KMS-11 (cell line): Measurements from ENCODE around the gene TSPAN7.

ENCODE experiments used
- H2AFZ ChIP-seq: fragments of 200-600 bp; sonication (generic); 2 replicates; pipeline ENCODE4 v1.6.1; 2016; ENCODE audit warnings: antibody characterized with exemption, mixed run types, low read depth
- H3K27ac ChIP-seq: fragments of 200-600 bp; sonication (generic); 2 replicates; pipeline ENCODE4 v1.6.1; 2016; ENCODE audit warnings: mild to moderate bottlenecking, mixed run types
- H3K27me3 ChIP-seq: fragments of 200-600 bp; sonication (generic); 2 replicates; pipeline ENCODE4 v1.6.1; 2017; ENCODE audit warnings: mild to moderate bottlenecking, low read depth, mixed run types, moderate library complexity; ENCODE audit not compliant: insufficient read depth
- H3K36me3 ChIP-seq: fragments of 200-600 bp; sonication (generic); 2 replicates; pipeline ENCODE4 v1.6.1; 2017; ENCODE audit warnings: mild to moderate bottlenecking, mixed run types; ENCODE audit not compliant: insufficient read depth
- H3K4me1 ChIP-seq: fragments of 200-600 bp; sonication (generic); 2 replicates; pipeline ENCODE4 v1.6.1; 2016; ENCODE audit warnings: mild to moderate bottlenecking, low read depth, mixed run types; ENCODE audit not compliant: poor library complexity, severe bottlenecking
- H3K4me2 ChIP-seq: fragments of 200-600 bp; sonication (generic); 2 replicates; pipeline ENCODE4 v1.7.0; 2016; ENCODE audit warnings: mild to moderate bottlenecking, mixed run types
- H3K4me3 ChIP-seq: fragments of 200-600 bp; sonication (generic); IDR thresholded peaks from 2 replicates; pipeline ENCODE4 v1.6.1; 2017; ENCODE audit warnings: low read depth, low read length, mixed read lengths; ENCODE audit not compliant: insufficient read depth
- H3K79me2 ChIP-seq: fragments of 200-600 bp; sonication (generic); 2 replicates; pipeline ENCODE4 v1.6.1; 2016; ENCODE audit warnings: low read depth, mixed run types; ENCODE audit not compliant: insufficient read depth
- H3K9ac ChIP-seq: fragments of 200-600 bp; sonication (generic); 2 replicates; pipeline ENCODE4 v1.6.1; 2016; ENCODE audit warnings: mild to moderate bottlenecking, mixed run types
- H4K20me1 ChIP-seq: fragments of 200-600 bp; sonication (generic); 2 replicates; pipeline ENCODE4 v1.6.1; 2016; ENCODE audit warnings: mild to moderate bottlenecking, mixed run types; ENCODE audit not compliant: insufficient read depth
- TF ChIP-seq, protein P1 (sequence below): fragments of 200-600 bp; sonication (generic); conservative IDR thresholded peaks from 2 replicates; pipeline ENCODE4 v1.6.1; 2017; ENCODE audit warnings: low read depth, mild to moderate bottlenecking, antibody characterized with exemption, low read length, moderate library complexity, mixed read lengths

Gene TSPAN7

DNA sequence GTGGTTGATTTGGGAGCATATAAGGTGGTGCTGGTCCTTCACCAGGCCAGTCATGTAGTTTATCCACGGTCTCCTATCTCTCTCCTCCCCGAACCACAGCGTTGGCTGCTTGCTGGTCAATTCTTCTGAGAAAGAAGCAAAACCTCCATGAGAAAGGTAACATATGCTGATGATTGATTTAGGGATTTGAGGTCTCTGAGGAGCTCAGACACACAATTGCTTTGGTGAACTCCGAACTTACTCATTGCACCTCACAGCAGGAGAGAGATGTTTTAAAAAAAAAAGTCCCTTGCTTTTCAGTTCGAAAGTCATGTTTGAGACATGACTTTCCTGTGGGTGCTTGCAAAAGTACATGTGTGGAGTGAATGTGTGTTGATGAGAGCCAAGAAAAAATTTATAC lies 100.2 kb downstream of the TSPAN7 start:
- H3K4me3 ChIP-seq = no peak overlapping the region
- H3K9ac ChIP-seq = no peak overlapping the region
- H3K4me1 ChIP-seq = peaks cover 26% of the 10 kb centered on the region
- H3K27me3 ChIP-seq = no peaks in the 10 kb centered on the region
- no peaks in the 10 kb centered on the region for H4K20me1 ChIP-seq
- no peaks in the 10 kb centered on the region for H3K79me2 ChIP-seq
- H3K4me2 ChIP-seq = peak overlapping the region; percentile 57; the same call in 1 of the 2 replicates
- no peak overlapping the region for H2AFZ ChIP-seq
- no peak overlapping the region; the same call in 1 of the 2 replicates for H3K27ac ChIP-seq
- no peaks in the 10 kb centered on the region for H3K36me3 ChIP-seq
- TF ChIP-seq, protein P1, sequence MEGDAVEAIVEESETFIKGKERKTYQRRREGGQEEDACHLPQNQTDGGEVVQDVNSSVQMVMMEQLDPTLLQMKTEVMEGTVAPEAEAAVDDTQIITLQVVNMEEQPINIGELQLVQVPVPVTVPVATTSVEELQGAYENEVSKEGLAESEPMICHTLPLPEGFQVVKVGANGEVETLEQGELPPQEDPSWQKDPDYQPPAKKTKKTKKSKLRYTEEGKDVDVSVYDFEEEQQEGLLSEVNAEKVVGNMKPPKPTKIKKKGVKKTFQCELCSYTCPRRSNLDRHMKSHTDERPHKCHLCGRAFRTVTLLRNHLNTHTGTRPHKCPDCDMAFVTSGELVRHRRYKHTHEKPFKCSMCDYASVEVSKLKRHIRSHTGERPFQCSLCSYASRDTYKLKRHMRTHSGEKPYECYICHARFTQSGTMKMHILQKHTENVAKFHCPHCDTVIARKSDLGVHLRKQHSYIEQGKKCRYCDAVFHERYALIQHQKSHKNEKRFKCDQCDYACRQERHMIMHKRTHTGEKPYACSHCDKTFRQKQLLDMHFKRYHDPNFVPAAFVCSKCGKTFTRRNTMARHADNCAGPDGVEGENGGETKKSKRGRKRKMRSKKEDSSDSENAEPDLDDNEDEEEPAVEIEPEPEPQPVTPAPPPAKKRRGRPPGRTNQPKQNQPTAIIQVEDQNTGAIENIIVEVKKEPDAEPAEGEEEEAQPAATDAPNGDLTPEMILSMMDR = no peak

DNA sequence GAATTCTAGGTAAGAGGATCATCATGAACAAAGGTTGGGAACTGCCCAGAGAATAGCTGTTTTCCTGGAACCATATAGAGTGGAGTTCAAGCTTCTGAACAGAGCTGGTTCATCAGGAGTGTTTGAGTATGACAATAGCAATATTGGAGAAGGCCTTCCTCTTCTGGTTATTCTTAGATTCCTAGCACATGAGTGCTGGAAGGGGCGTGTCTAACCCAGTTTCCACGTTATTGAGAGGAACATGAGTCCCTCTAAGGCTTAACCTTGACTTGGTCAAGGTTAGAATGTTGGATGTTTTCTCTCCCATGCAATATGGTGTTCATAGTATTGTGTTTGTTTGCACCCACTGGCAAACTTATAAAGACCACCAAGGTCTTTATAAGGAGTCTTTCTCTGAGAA lies 101.3 kb downstream of the TSPAN7 start:
- H3K36me3 ChIP-seq = no peaks in the 10 kb centered on the region
- H3K79me2 ChIP-seq = no peaks in the 10 kb centered on the region
- no peaks in the 10 kb centered on the region for H4K20me1 ChIP-seq
- H3K4me2 ChIP-seq = no peak overlapping the region
- no peaks in the 10 kb centered on the region for H3K27me3 ChIP-seq
- H2AFZ ChIP-seq = no peak overlapping the region
- H3K9ac ChIP-seq = no peak overlapping the region
- H3K4me3 ChIP-seq = no peak overlapping the region
- peaks cover 21% of the 10 kb centered on the region for H3K4me1 ChIP-seq
- H3K27ac ChIP-seq = no peak overlapping the region
- TF ChIP-seq, protein P1 = no peak

DNA sequence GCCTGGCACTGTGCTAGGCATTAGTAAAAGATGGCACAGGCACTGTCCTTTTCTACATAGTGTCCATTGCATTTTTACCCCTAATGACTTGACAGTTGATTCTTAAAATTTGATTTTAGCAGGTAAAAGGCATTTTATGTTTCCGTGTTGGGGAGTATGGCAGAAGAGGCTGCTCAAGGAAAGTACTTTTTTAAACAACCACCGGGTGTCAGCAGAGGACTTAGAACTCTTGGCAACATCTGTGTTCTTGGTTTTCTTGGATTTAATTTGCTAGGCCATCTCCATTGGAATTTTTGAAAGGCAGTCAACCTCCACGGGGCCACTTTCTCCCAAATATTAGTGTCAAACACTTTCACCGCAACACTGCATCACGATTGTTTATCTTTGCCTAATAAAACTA lies 102.9 kb downstream of the TSPAN7 start:
- Histone ChIP-seq H3K79me2 (no peaks in the 10 kb centered on the region), H3K4me3 (no peak overlapping the region), H4K20me1 (no peaks in the 10 kb centered on the region), H3K4me1 (peaks cover 26% of the 10 kb centered on the region), H2AFZ (no peak overlapping the region), H3K36me3 (no peaks in the 10 kb centered on the region), H3K27ac (no peak overlapping the region), H3K9ac (no peak overlapping the region), H3K27me3 (no peaks in the 10 kb centered on the region), H3K4me2 (no peak overlapping the region)
- TF ChIP-seq, protein P1 = peak; percentile 29; the same call in 1 of the 2 replicates

DNA sequence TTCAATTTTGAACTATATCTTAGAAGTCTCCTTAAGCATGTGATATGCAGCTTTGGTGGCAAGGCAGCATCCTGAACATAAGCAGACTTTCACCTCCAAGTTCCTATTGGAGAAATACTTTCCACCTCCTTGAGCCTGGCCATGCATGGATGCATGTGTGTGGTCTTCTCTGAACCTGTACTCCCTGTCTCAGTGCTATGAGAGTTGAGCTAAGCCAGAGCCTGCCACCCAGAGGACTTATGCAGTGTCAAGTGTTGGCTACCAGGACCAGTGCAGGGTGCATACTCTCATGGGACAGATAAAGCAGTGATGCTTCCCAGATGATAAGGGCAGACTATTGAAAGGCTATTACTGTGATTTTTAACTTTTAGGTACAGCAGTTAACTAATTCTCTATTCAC lies 105.6 kb downstream of the TSPAN7 start:
- H3K27me3 ChIP-seq = no peaks in the 10 kb centered on the region
- no peak overlapping the region for H3K4me2 ChIP-seq
- no peak overlapping the region for H3K4me3 ChIP-seq
- H3K27ac ChIP-seq = no peak overlapping the region
- peaks cover 15% of the 10 kb centered on the region for H3K4me1 ChIP-seq
- H2AFZ ChIP-seq = no peak overlapping the region
- H3K36me3 ChIP-seq = no peaks in the 10 kb centered on the region
- no peak overlapping the region for H3K9ac ChIP-seq
- H3K79me2 ChIP-seq = no peaks in the 10 kb centered on the region
- TF ChIP-seq, protein P1 = no peak
- no peaks in the 10 kb centered on the region for H4K20me1 ChIP-seq
